Lower leg skin (tissue), 3 donors: ENCODE measurements around the gene SPTB.

Source experiments
- POLR2A ChIP-seq, 2 donors: fragments of 450-650 bp; IDR thresholded peaks; one replicate each; pipeline ENCODE4 v1.6.1; 2016 to 2017; ENCODE audit warnings: antibody characterized with exemption in 2 of 2, mild to moderate bottlenecking in 1 of 2, moderate library complexity in 1 of 2
- TF ChIP-seq, protein P1 (sequence below), 3 donors: fragments of 450-650 bp; IDR thresholded peaks; one replicate each; pipeline ENCODE4 v1.5.1; 2016; ENCODE audit warnings: antibody characterized with exemption in 3 of 3, mild to moderate bottlenecking in 3 of 3, moderate library complexity in 2 of 3

- TF ChIP-seq, protein P1, sequence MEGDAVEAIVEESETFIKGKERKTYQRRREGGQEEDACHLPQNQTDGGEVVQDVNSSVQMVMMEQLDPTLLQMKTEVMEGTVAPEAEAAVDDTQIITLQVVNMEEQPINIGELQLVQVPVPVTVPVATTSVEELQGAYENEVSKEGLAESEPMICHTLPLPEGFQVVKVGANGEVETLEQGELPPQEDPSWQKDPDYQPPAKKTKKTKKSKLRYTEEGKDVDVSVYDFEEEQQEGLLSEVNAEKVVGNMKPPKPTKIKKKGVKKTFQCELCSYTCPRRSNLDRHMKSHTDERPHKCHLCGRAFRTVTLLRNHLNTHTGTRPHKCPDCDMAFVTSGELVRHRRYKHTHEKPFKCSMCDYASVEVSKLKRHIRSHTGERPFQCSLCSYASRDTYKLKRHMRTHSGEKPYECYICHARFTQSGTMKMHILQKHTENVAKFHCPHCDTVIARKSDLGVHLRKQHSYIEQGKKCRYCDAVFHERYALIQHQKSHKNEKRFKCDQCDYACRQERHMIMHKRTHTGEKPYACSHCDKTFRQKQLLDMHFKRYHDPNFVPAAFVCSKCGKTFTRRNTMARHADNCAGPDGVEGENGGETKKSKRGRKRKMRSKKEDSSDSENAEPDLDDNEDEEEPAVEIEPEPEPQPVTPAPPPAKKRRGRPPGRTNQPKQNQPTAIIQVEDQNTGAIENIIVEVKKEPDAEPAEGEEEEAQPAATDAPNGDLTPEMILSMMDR (IDR thresholded peaks at IDR 0.05) = no peak
- TF ChIP-seq POLR2A (IDR thresholded peaks at IDR 0.05) = no peak
Observed at GRCh38 chr14:64758691-64759554, 120.8 kb downstream of the SPTB start.
